ENCODE results near the gene GPR137. TPM values are rescaled to one million over a fixed set of nuclear protein-coding genes. Genes with fewer than 3 reads are reported as not detected.
A peak's percentile ranks its signal among the peaks of the same experiment; 100 is the strongest.

The GPR137 gene
- total and polyA plus RNA-seq, 10 of the 15 experiments (the other 5 are each of a cell fraction or from before 2014, with no cell fraction given), result 0.37 to 29.2 (median 13.8) TPM

- TF ChIP-seq RB1 (IDR thresholded peaks at IDR 0.05; ENCODE audit: borderline replicate concordance) (peak; percentile 77; the same call in 1 of the 2 replicates), CTCF (IDR thresholded peaks at IDR 0.05 in 2 of 3, conservative IDR thresholded peaks at IDR 0.05 in 1 of 3; ENCODE audit: control insufficient read depth in 2 of 3, extremely low read depth in 1 of 3, insufficient read depth in 1 of 3, low read depth in 3 of 3, low read length in 3 of 3) (no peak), STAT3 (IDR thresholded peaks at IDR 0.05; ENCODE audit: low read depth, low read length) (no peak), MEF2A (IDR thresholded peaks at IDR 0.05; ENCODE audit: insufficient read depth, low read depth, low read length) (0 out of 2 replicates have a peak, but pooled peaks have one; percentile 3), RFX5 (IDR thresholded peaks at IDR 0.05; ENCODE audit: low read depth, low read length) (no peak), SIN3A (IDR thresholded peaks at IDR 0.05; ENCODE audit: low read depth, low read length) (peak; percentile 51; the same call in 1 of the 2 replicates), NKRF (conservative IDR thresholded peaks at IDR 0.05) (peak; percentile 89), JUNB (IDR thresholded peaks at IDR 0.05) (no peak), SUZ12 (IDR thresholded peaks at IDR 0.05; ENCODE audit: unreplicated experiment) (no peak), ZNF592 (IDR thresholded peaks at IDR 0.05) (0 out of 2 replicates have a peak, but pooled peaks have one; percentile 67), STAT1 (conservative IDR thresholded peaks at IDR 0.05) (no peak), ATF7 (IDR thresholded peaks at IDR 0.05; ENCODE audit: low read depth) (peak; percentile 82), BCL11A (IDR thresholded peaks at IDR 0.05; ENCODE audit: low read depth, low read length) (no peak), POU2F2 (IDR thresholded peaks at IDR 0.05; ENCODE audit: borderline replicate concordance, low read depth, low read length) (peak; percentile 98), SREBF1 (IDR thresholded peaks at IDR 0.05; ENCODE audit: low read length) (no peak), CHD1 (IDR thresholded peaks at IDR 0.05; ENCODE audit: low read depth, low read length) (peak; percentile 76; the same call in 1 of the 2 replicates), ESRRA (IDR thresholded peaks at IDR 0.05; ENCODE audit: low read length) (no peak), ZBED1 (IDR thresholded peaks at IDR 0.05; ENCODE audit: borderline replicate concordance) (no peak)
- TF ChIP-seq, protein P1, sequence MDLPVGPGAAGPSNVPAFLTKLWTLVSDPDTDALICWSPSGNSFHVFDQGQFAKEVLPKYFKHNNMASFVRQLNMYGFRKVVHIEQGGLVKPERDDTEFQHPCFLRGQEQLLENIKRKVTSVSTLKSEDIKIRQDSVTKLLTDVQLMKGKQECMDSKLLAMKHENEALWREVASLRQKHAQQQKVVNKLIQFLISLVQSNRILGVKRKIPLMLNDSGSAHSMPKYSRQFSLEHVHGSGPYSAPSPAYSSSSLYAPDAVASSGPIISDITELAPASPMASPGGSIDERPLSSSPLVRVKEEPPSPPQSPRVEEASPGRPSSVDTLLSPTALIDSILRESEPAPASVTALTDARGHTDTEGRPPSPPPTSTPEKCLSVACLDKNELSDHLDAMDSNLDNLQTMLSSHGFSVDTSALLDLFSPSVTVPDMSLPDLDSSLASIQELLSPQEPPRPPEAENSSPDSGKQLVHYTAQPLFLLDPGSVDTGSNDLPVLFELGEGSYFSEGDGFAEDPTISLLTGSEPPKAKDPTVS (IDR thresholded peaks at IDR 0.05; ENCODE audit: low read depth, low read length), result peak; percentile 57; the same call in 1 of the 2 replicates
- TF ChIP-seq, protein P2, sequence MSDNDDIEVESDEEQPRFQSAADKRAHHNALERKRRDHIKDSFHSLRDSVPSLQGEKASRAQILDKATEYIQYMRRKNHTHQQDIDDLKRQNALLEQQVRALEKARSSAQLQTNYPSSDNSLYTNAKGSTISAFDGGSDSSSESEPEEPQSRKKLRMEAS (IDR thresholded peaks at IDR 0.05; ENCODE audit: low read depth, low read length), result peak; percentile 64
Observed at GRCh38 chr11:64317325-64317960, 31.8 kb downstream of the GPR137 start, which contains the start of gene TRMT112 (continued).
